HG03039 (cell line): Measurements from ENCODE around the gene PHTF2.

Experiments
- ATAC-seq: cut with Tn5 transposase; IDR thresholded peaks from one replicate; pipeline ENCODE4 v1.9.1; 2021; ENCODE audit warnings: mild to moderate bottlenecking, moderate library complexity; ENCODE audit not compliant: unreplicated experiment

Gene PHTF2

DNA sequence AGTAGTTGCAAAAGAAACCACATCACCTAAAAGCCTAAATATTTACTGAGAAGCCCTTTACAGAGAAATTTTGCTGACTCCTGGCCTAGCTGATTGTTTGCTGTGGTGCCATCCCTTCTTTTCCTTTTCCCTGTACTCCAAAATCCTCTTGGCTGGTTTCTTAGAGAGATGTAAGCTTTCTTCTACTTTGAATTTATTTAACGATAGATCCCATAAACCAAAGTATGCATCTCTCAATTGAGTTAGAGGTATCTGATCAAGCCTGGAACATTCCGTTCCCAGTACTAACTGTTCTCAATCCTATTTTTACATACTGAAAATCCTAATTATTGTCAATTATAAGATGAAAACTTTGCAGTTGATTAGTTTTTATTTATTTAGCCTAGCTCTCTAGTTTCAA lies 6.6 kb upstream of the PHTF2 start:
- ATAC-seq = no peak

DNA sequence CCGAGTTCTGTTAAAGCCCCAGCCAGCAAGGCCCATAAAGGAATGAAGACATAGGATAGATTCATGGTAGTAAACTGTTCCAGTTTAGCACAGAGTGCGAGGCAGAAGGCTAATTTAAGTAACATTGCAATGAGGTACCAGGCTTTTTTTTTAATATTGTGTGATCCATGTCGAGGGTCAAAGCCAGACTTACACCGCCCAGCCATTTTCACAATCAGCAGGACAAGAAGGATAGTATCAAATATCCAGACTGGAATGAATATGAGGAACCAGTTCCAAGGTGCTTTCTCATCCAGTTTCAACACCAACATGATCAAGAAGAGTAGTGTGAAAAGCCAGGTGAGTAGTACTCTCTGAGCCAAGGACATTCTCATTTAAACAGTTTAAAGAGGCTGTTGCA lies 4.6 kb upstream of the PHTF2 start:
- ATAC-seq = no peak

DNA sequence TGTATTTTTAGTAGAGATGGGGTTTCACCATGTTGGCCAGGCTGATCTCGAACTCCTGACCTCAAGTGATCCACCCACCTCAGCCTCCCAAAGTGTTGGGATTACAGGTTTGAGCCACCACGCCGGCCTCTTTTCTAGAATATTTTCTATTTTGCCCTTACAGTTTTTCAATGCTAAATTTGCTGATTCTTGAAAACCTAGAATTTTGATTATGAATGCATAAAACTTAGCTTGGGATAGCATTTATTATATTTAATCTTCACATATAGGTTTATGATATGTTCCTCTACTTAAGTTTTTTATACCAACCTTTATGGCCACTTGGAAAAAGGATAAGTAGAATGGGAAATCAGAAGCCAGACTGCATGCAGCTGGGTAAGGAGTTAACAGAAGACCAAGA lies 2.5 kb upstream of the PHTF2 start:
- no peak for ATAC-seq

DNA sequence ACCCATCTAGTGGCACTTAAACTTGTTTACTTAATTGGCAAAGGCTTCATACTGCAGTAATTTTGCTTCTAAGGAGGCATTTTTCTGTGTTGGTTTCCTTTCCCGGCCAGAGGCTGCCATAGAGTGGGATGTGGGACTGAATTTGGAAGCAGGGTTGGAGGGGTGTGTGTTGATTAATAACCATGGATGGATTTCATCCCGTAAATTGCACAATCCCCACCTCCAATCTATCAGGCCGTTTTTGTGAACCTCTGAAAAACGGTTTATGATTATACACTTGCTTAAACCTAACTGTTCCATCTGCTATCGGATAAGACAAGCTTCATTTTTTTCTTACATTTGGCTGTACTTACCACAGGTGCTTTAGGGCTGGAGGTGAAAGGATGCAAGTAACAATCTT lies 1.6 kb upstream of the PHTF2 start:
- ATAC-seq = no peak

DNA sequence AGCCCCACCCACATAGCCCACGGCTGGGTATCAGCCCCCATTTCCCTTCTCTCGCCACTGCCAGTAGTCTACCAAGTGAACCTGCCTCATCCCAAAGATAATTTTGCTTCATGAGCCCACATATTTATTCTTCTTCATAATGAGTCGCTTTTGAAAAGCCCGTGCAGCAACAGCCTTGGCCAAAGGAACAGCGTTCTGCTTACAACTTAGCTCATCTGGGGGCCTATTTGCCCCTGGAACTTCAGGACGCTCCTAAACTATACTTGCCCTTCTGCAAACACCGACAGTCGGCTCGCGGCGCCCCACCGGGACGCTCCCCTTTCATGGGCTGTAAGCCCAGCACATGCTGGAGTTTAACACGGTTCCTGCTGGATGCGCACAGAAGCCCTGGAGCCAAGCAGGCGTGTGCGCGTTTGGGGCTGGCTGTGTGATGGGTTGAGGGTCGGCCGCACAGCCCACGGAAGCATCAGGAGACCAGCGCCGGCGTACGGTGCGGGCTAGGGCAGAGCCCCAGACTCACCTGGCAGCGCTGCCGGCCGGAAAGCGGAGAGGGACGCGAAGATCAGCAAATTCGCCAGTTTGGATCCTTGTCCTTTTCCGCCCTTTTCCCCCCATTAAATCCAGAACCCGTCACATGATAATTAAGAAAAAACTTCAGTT lies 709 bp upstream of the PHTF2 start:
- peak; percentile 24 for ATAC-seq

DNA sequence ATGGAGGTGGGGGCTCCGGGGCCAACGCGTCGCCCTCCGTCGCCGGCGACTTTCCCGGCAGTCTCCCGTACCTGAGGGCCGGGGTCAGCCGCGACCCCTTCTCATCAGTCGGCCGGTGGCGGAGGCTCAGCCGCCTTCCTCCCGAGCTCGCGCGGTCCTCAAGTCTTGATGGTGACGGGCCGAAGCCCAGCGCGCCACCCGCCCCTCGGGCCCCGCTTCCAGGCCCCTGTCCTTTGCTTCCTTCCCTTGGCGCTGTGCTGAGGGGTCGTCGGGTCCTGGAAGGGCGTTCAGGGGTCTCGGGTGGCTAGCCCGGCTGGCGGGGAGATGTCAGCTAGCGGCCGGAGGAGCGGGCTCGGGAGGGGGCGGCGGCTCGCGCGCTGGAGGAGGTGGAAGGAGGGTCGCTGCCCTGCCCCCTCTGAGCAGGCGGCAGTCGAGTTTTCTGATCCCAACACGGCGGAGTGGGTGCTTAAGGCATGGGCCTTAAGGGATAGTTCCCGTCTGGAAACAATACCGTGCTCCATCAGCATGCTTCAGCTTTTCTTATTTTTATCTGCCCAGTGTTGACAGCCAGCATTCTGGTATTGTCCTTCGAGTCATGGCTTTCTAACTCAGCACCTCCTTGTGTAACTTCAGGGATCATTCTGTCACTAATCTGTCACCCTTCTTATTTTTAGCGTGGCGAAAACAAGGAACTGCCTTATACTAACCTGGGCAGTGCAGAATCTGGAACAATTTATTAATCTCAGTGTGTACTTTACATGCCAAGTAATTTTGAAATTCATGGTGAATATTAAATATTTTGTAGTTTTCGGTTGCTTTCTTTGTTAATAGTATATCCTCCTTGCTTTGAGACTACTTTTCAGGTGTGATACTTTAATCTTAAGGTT lies 748 bp downstream of the PHTF2 start:
- ATAC-seq = no peak

DNA sequence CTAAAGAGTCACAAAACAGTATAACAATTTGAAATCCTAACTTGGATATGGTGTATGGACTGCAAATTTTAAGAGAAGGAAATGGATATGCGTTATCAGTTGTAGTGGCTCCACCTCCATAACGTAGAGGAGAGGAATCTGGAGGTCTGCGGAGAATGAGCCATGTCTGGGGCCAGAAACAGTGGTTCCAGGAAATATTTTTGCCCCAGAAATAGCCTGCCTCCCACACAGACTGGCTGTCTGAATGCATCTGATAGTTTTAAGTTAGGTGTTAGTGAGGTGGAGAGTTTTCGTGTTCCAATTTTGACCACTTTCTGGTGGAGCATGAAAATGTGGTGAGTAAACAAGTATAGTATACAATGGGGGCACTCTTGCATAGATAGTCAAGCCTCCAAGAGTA lies 1.6 kb downstream of the PHTF2 start:
- ATAC-seq = no peak

DNA sequence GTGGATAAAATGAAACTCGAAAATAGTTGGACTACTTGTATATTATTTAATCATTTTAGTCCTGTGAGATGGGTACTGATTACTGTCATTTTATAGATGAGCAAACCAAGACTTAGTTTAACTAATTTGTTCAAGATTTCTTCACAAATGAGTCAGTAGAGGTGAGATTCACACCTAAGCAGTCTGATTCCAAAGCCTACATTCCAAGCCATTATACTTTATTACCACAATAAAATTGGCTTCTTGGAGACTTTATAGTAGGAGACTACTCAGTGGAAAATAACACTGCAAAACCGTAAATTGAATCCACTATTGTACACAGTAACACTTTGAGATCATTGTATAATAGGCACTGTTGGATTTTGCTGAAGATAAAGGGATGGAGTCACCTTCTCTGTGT lies 2.2 kb downstream of the PHTF2 start:
- ATAC-seq = no peak

DNA sequence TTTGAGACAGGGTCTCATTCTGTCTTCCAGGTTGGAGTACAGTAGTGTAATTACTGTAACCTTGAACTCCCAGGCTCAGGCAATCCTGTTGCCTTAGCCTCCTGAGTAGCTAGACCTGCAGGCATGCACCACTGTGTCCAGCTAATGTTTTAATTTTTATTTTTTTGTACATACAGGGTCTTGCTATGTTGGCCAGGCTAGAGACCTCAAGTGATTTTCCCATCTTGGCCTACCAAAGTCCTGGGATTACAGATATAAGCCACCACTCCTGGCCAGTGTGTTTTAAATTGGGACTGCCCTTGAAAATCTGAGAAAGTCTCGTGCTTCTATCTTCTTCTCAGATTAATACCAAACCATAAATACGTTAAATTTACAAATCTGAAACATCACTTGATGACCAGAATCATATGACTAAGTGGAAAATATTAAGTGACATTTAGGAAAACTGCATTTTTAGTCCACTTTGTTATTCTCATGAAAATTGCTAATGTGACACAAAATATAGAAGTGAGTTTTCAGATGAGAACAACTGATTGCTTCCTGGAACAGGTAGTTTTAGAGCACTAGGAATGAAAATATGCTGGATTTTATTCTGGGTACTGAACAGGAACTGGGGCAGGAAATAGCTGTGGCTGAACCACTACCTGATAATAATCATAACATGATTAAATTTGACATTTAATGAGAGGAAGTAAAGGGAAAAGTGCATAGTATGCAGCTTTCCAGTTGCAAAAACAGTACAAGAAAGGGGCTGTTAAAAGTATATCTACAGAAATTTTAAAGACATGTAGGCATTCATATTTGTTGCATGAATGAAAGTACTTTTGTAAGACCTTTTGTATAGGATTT lies 4.2 kb downstream of the PHTF2 start:
- no peak for ATAC-seq

DNA sequence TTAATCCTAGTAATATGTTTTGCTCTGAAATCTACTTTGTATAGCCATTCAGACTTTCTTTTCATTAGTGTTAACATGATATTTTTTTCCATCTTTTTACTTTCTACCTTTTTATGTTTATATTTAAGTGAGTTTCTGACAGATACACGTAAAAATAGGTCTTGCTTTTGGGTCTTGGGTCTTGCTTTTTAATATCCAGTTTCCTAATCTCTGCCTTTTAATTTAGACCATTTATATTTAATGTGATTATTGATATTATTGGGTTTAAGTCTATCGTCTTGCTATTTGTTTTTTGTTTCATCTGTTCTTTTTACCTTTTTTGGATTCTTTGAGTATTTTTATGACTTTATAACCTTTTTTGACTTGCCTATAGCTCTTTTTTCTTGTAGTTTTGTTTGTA lies 7.9 kb downstream of the PHTF2 start:
- ATAC-seq = no peak

DNA sequence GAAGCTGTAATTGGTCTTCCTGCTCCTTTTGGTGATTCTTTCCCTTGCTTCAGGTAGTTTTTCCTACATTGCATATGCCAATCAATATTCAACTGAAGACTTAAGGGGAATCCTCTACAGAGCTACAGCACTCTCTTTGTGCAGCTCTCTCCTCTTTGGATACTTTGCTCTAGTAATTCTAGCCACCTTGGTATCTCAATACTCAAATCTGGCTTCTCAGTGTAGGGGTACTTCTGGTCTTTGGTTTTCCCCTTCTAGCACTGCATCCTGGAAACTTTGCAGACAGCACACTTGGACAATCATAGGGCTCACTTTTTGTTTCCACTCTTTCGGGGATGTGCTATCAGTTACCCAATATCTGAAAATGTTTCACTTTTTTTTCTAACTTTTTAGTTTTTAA lies 9.9 kb downstream of the PHTF2 start:
- ATAC-seq = no peak

DNA sequence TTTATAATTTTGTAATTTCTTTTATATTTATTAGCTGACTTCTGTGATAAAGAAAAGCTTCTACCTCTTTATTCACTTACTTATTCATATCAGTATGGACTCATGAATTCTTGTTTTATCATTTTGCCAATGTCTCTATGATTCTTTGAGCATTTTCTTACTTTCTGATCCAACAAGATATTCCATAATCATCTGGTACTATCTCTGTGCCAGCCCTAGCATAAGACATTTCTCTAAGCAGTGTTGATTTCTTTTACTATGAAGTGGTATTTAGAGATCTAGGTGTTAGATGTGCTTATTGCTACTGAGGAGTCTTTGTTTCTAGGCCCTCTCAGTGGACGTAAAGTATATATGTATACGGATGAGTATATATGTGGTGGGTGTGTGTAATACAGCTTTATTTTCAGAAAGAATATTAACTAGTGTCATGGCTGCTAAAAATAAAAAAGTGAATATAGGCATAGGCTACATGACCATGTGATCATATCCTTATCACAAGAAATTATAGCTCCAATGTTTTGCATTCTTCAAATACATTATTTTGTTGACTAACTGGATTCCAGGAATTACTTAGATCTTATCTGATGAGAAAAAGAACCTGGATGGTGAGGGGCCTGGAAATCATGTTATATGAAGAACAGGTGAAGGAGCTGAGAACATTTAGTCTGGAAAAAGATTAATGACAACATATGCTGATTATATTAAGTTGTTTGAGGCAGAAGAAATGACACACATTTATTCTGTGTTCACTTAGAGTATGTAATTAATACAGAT lies 13.1 kb downstream of the PHTF2 start:
- no peak for ATAC-seq

DNA sequence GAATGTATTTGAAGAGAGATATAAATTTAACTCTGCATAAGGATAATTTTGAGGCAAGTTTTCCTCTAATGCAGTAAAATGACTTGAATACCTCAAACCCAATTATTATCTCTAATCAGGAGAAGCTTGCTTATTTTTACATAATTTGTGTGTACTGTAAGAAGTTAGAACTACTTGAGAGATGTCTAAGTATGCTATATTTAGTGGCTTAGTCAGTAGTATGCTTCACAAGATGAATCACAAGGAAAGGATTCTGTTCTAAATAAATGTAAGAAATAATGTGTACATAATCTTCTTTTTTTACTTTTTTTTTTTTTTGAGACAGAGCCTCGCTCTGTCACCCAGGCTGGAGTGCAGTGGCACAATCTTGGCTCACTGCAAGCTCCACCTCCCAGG lies 13.7 kb downstream of the PHTF2 start:
- no peak for ATAC-seq

DNA sequence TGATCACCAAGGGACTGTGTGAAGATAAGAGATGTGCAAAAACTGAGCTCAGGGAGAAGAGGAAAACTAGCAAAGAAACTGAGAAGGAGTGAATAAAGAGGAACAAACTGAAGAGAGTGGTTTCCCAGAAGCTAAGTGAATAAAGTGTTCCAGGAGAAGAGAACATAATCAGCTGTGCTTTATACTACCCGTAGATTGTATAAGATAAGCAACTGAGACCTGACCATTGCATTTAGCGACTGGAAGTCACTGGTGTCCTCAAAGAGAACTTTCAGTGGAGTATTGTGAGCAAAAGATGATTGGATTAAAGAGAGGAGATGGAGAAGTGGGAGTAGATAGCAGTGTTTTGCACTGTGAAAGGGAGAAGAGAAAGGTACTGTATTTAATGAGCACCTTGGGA lies 14.6 kb downstream of the PHTF2 start:
- no peak for ATAC-seq

DNA sequence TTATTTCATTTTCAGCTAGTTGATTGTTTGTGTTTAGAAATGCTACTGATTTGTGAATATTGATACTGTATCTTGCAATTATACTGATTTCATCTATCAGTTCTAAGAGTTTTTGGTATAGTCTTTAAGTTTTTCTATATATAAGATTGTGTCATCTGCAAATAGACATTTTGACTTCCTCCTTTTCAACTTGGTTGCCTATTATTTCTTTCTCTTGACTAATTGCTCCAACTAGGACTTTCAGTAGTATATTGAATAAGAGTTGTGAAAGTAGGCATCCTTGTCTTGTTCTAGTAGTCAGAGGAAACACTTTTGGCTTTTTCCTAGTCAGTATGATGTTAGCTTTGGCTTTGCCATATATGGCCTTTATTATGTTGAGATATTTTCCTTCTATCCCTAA lies 20.4 kb downstream of the PHTF2 start:
- no peak for ATAC-seq

DNA sequence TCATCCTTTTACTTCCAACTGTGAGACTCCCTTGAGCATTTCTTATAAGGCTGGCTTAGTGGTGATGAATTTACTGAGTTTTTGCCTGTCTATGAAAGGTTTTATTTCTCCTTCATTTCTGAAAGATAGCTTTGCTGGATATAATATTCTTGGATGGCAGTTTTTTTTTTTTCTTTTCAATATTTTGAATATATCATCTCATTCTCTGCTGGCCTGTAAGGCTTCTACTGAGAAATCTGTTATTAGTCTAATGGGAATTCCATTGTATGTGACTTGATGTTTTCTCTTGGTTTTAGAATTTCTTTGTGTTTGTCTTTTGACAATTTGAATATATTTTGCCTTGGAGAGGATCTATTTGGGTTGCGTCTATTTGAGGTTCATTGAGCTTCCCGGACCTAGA lies 22.4 kb downstream of the PHTF2 start:
- ATAC-seq = no peak

DNA sequence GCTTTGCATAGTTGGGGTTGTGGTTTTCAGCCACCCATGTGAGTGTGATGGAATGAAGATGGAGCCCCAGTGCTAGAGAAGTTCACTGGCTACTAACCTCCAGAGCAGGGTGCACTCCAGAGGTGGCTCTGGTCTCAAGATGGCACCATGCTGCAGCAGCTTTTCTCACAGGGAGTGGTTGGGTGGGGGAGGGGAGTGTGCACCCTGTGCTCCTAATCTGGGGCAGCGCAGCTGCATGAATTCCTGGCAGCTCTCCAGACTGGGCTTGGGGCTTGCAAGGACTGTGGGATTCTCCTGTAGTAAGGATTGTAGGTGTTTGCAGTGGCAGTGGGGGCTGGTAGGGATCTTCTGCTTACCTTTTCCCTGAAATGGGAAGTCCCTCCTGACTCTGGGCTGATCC lies 23.7 kb downstream of the PHTF2 start:
- no peak for ATAC-seq

DNA sequence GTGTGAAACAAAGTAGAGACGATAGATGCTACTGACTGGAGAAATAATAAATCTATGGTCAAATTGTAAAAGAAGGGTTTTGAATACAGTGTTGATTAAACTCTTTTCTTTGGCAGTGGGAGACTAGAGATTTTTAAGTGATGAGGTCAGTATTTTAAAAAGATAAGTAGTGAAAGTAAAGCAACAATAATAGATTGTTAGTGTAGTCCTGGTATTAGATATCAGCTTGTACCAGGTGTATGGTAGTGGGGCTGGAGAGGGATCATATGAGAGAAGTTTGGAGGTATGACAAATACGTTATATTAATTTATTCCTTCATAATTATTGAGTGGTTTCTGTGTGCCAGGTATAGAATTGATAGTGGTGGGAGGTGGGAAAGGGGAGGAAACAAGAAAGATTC lies 25.2 kb downstream of the PHTF2 start:
- ATAC-seq = no peak

DNA sequence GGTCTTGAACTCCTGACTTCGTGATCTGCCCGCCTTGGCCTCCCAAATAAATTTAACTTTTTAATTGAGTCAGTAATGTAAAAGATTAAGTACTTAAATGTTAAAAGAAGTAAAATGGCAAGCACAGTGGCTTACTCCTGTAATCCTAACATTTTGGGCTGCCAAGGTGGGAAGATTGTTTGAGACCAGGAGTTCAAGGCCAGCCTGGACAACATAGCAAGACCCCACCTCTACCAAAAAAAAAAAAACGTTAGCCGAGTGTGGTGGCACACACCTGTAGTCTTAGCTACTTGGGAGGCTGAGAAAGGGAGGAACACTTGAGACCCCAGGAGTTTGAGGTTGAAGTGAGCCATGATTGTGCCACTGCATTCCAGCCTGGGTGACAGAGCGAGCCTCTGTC lies 26.1 kb downstream of the PHTF2 start:
- no peak for ATAC-seq

DNA sequence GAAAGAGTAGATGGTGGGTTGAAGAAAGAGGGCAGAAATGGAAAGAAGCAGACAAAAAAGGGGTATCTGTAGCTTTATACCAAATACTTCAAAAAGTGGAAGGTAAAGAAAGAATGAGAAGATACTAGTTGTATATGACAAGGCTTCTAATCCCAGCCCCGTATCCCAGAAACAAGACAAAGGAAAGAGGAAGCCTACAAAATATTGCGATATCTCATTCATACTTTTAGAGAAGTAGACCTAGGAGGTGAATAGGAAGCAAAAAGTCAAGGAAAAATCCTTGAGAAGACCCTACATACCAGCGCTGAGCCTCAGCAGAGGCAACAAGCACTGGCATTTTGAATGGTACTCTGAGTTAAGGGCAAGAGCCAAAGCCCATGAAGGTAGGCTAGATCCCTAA lies 26.6 kb downstream of the PHTF2 start:
- no peak for ATAC-seq

DNA sequence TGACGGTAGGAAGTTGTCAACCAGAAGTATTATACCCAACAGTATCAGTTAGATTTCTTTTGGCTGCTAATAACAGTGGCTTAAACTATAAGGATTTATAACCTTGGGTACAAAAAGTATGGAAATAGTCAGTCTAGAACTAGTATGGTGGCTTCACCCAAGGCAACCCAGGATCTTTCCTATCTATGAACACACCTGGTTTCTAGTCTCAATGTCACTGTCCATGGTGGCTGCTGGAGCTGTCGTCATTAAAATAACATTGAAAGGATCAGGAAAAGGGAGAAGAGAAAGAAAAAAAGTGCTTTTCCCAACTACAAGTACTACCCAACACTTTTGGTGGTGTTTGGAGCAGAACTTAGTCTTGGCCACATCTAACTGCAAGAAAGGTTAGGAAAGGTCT lies 27.7 kb downstream of the PHTF2 start:
- ATAC-seq = no peak
